ENCODE measurements around the gene UNC13C.

GRCh38 chr15:54387799-54388198 is 409.6 kb downstream of the UNC13C start:
- no peak for TF ChIP-seq RAD21 (CRISPR knock-in tag; IDR thresholded peaks at IDR 0.05)
- TF ChIP-seq HMG20A (CRISPR knock-in tag; IDR thresholded peaks at IDR 0.05; ENCODE audit: borderline replicate concordance): no peak
- no peak for TF ChIP-seq ZNF891 (CRISPR knock-in tag; IDR thresholded peaks at IDR 0.05)
- no peak for TF ChIP-seq ZNF639 (CRISPR knock-in tag; conservative IDR thresholded peaks at IDR 0.05)
- TF ChIP-seq PHF8 (CRISPR knock-in tag; IDR thresholded peaks at IDR 0.05): no peak
- TF ChIP-seq E2F5 (CRISPR knock-in tag; conservative IDR thresholded peaks at IDR 0.05): no peak
- no peak for TF ChIP-seq PRMT3 (CRISPR knock-in tag; IDR thresholded peaks at IDR 0.05; ENCODE audit: borderline replicate concordance, low read depth)
- no peak for TF ChIP-seq HIC2 (CRISPR knock-in tag; IDR thresholded peaks at IDR 0.05; ENCODE audit: low read depth)
- no peak for TF ChIP-seq ELF4 (CRISPR knock-in tag; IDR thresholded peaks at IDR 0.05; ENCODE audit: borderline replicate concordance)
- TF ChIP-seq IKZF1 (IDR thresholded peaks at IDR 0.05): no peak
- TF ChIP-seq ZNF816 (CRISPR knock-in tag; IDR thresholded peaks at IDR 0.05; ENCODE audit: borderline replicate concordance): no peak
- TF ChIP-seq ZBTB46 (CRISPR knock-in tag; IDR thresholded peaks at IDR 0.05; ENCODE audit: borderline replicate concordance): no peak
